GM19351 (cell line): ENCODE data around the gene CAMSAP2.

ENCODE experiments used
- ATAC-seq: cut with Tn5 transposase; IDR thresholded peaks from one replicate; pipeline ENCODE4 v1.9.1; 2021; ENCODE audit warnings: mild to moderate bottlenecking, moderate library complexity; ENCODE audit not compliant: unreplicated experiment

CAMSAP2 gene

DNA sequence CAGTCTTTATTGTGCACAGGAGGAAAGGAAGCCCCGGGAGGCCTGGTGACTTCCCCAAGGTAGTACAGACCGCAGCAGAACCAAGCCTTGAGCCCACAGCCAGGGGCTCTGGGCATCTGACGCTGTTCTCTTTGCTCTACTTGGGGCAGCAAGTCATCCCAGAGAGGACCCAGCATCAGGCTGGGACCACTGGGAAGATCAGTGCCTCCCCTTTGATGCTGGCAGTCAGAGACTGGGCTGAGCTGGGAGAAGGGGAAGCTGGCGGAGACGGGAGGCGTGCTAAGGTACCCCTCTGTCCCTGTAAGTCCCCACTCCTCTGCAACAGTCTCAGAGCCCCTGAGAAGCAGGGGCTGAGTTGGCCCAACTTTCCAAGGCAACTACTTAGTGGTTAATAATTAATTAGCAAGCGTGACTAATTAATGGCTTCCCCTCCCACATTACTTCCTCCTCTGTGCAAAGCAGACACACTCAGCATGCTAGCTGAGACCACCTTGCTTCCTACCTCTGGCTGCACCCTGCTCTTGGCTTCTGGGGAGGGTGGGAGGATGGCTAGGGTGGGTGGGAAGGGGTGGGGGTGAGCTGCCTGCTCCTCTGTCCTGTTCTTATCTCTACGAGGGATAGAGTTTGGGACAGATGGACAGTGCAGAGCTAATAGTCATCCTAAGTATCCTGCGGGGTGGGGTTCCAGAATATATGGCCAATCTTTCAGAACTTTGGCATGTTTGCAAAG, 157.3 kb downstream of the CAMSAP2 start:
- no peak for ATAC-seq

DNA sequence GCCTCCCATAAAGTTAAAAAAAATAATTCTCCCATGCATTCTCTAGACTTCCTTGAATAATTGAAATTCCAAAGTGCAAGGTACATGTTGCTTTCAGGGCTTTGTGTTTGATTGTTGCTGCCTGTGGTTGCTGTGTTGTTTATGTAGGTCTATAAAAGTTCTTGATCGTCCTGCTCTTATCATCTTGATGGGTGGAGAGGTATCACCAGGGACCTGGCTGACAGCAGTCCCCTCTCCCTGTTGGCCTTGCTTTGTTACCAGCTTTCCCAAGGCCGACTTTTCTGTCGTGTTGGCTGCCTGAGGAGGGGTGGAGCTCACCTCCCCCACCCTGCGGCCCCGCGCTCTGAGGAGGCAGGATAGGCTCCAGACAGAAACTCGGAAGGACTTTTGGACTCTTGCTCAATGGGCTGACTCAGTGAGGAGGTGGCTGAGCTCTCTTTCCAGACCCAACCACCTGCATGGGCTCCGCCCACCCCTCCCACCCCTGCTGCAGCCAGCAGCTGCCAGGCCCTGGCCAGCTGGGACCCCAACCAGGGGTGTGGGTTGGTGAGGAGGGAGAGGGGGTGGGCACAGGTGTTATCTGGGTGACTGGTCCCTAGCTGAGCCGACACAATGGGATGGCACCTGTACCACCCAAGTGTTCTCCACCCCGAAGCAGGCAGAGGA, 158.0 kb downstream of the CAMSAP2 start:
- ATAC-seq = no peak

DNA sequence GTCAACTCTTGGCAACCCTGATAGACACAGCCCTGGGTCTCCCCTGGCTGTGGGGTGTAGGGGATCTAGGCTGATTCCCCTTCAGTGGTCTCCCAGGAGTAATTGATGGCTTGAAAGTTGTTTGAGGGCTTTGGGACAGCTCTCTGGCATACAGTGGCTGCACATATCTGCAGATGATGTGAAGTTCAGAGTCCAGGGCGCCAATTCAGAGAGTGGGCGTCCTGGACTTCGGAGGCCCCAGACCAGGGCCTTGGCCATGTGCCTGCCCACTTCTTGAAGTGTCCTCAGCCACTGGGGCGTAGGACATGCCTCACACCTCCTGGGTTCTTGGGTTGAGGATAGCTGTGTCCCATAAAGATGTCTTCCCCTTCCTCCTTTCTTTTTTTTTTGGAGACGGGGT, 158.6 kb downstream of the CAMSAP2 start:
- ATAC-seq = no peak

DNA sequence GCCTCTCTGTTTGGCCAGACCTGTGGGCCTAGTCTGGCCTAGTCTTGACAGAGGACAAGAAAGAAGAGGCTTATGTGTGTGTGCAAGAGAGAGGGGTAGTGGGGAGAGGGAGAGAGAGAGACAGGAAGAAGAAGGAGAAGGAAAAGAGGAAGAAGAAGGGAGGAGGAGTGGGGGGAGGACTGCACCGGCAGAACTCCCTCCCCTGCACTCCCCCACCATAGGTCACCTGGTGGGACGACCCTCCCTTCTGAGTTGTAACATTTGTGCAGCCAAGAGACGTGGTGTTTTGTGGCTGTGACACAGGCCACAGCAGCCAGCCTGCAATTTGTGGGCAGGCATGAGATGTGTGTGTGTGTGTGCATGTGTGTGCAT, 160.3 kb downstream of the CAMSAP2 start:
- no peak for ATAC-seq

DNA sequence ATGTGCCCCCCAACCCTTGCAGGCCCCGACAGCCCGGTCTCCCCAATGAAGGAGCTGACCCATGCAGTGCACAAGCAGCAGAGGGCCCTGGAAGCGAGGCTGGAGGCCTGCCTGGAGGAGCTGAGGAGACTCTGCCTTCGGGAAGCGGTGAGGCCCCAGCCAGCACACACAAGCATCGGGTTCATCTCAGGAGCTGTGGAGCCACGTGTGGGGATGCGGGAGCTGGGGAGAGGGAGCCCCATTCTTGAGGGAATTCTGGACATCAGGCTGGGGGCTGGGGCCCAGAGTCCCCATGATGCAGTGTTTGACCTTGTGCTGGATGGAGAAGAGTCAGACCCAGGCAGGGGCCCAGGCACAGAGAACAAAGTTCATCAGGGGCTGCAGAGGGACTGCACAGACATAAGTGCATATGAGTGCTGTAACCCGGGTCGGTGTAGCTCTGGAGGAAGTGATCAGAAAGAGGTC, 160.8 kb downstream of the CAMSAP2 start:
- ATAC-seq = no peak

DNA sequence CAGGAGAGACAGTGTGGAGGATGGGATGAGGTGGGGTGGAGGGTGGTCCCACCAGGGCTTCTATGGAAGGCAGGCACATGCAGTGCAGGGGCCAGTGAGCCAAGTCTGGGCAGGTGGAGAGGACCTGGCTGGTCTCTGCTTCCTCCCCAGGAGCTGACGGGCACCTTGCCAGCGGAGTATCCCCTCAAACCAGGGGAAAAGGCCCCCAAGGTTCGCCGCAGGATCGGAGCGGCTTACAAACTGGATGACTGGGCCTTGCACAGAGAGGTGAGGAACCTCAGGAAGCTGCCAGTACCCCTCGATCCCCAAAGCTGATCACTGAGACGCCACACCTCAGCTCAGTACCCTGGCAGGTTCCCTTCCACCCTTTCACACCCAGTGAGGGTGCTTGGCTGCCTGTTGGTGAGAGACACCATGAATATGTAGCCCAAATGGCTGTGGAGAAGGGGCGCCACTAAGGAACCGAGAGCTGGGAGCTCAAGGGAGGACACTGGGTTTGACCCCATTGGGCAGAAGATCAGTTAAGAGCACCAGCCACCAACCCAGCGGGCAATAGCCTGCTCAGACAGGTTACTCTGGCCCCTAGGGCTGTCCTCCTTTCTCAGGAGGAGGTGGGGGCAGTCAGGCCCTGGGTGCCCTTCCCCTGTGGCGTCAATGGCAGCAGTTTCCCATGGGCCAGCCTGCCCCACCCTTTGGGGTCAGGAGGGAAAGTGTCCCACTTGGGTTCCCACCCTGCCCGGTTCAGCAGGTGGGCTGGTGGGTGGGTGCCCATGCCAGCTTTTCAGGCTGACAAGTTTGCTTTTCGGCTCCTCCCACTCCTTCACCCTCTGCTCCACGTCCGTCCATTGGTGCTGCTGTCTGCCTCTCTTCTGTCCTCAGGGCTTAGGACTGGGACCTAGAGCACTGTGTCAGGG, 161.5 kb downstream of the CAMSAP2 start:
- ATAC-seq = no peak

DNA sequence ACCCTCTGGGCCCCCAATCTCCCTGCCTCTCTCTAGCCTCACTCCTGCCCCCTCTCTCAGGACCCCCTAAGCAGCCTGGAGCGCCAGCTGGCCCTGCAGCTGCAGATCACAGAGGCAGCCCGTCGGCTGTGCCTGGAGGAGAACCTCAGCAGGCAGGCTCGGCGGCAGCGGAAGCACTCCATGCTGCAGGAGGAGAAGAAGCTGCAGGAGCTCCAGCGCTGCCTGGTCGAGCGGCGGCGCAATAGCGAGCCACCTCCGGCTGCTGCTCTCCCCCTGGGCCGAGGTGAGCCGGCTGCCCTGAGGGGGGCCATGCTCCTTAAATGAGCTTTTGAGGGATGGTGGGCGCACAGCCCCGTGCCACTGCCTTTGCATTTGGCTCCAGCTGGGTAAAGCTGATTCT, 162.2 kb downstream of the CAMSAP2 start:
- no peak for ATAC-seq

DNA sequence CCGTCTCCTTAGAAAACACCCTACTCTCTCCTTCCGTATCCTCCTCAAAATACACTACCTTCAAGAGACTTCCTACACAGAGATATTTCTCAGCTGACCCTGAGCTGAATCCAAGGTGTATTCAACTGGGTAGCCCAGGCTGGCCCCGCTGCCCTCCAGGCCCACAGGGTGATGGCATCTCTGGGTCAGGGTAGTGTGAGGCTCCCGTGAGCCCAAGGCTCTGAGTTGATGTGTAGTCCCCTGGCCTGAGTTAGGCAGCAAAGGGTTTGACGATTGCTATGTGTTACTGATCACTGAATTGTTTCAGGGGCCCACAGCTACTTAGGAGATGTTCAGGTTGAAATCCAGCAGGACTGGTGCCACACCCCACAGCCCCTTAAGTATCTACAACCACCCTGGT, 162.7 kb downstream of the CAMSAP2 start:
- no peak for ATAC-seq

DNA sequence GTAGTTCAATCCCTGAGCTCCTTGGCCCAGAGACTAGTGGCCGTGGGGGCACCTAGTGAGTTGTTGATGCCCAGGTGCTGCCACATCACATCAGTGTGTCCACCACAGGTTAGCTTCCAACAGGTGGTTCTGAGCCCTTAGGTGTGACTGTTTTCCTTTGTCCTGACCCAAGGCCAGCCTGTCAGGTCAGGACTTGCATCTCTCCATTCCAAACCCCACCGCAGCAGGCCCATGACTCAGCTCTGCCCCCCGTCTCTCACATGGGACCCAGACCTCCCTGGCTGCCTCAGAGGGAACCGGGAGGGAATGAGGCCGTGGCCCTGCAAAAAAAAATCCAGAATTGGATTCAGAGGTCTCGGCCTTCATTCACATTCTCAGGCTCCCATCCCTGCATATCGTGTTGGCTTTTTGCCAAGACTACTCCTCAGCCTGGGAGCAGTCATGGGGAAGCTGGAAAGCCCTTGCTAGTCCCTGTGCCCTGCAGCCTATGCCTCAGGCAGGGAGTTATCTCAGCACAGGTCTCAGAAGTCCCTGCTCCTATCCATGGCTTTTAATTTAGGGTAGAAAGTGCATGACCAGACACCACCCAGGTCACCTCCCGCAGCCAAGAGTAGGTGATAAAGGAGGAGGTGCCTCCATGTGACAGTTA, 163.2 kb downstream of the CAMSAP2 start:
- ATAC-seq = no peak

DNA sequence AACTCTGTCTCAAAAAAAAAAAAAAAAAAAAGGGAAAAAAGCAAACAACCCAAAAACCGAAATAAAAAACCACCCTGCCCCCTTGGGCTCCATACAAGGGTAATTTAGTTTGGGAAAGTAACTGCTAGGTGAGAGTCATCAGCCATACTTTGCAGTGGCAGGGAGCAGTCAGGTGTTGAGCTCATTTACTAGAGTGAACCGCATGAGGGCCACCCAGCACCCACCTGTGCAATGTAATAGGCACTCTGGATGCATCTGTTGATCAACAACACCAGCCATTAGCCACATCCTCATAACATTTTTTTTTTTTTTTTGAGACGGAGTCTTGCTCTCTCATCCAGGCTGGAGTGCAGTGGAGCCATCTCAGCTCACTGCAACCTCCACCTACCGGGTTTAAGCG, 165.1 kb downstream of the CAMSAP2 start:
- ATAC-seq = no peak

DNA sequence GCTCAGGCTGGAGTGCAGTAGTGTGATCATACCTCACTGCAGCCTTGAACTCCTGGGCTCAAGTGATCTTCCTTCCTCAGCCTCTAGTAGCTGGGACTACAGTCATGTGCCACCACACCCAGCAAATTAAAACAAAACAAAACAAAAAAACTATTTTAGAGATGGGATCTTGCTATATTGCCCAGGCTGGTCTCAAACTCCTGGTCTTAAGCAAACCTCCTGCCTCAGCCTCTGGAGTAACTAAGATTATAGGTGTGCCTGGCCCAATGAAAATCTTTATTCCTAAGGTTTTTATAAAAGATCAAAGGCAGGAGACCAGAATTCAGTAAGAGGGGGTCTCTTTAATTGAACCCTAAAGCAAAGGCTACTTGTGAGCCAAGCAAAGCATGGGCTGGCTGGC, 166.1 kb downstream of the CAMSAP2 start:
- no peak for ATAC-seq

DNA sequence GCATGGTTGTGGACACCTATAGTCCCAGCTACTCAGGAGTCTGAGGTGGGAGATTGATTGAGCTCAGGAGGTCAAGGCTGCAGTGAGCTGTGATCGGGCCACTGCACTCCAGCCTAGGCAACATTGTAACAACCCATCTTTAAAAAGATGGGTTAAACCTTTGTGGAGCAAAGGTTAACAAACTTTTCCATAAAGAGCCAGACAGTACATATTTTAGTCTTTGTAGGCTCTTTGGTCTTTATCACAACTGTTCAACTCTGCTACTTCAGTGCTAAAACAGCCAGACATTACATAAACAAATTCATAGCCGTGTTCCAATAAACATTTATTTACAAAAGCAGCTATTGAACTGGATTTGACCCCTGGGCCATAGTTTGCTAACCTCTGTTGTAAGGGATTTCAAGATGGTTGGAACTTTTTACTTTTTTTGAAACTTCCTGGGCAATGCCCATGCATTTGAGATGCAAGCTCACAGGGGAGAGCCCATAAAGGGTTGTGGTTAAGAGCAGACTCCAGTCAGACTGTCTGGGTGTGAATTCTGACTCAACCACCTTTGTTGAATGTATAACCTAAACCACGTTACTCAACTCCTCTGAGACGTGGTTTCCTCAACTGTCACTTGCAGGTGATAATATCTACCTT, 166.8 kb downstream of the CAMSAP2 start:
- ATAC-seq = peak; percentile 52

DNA sequence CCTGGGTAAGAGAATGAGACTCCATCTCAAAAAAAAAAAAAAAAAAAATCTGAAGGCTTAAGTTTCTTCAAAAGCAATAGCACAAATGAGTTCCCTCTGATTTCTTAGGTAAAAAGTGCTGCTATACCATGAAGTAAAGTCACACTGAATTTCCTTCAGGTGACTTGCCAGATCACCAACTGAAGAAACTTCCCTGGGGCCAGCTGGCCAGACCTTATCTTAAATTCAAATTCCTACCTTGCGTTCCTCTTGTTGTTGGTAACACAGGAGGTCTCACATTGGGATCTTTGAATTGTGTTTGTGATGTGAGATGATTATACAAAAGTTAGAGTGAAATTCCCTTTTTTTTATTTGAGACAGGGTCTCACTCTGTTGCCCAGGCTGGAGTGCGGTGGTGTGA, 167.8 kb downstream of the CAMSAP2 start:
- ATAC-seq = no peak

DNA sequence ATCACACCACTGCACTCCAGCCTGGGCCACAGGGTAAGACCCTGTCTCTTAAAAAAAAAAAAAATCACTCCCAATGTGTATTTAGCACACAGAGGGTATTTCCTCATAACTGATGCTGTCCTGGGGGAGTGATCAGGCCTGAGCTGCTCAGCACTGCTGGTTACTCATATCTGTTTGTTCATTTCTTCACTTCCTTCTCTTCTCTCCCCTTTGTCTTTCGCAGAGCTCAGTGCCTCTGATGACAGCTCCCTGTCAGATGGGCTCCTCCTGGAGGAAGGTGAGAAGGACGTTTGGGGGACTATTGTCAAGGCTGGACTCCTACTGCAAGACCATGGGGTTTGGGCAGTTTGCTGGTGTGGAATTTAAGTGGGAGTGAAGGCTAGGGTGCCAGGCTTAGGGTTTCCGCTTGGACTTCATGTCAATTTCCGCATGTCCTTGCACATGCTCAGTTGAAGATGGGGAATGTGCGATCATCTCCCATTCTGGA, 169.0 kb downstream of the CAMSAP2 start:
- ATAC-seq = peak; percentile 79

DNA sequence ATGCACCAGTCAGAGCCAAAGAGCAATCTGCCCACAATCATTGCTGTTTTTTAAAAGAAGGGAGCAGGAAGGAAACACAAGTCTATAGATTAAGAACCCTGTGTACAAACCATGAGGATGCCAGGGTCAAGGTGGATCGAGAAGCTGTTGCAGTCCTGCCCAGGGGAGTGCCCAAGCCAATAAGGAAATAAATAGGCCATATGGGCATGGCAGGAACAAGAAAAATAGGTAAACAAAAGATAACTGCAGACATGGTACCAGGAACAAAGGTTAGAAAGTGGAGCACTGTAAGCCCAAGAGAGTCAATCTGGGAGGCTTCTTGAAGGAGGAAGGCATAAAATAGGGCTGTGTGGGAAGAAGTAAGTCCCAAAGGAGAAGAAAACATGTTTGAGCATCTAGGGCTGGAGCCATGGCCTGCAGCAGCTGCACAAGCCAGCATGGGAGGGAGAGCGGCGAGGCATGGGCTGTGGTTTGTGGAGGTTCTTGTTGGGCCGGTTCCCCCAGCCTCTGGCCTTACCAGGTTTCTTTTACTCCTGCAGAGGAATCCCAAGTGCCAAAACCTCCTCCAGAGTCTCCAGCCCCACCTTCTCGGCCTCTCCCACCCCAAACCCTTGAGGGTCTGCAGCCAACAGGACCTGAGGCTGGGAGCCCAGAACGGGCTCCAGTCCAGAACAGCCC, 169.6 kb downstream of the CAMSAP2 start:
- no peak for ATAC-seq

DNA sequence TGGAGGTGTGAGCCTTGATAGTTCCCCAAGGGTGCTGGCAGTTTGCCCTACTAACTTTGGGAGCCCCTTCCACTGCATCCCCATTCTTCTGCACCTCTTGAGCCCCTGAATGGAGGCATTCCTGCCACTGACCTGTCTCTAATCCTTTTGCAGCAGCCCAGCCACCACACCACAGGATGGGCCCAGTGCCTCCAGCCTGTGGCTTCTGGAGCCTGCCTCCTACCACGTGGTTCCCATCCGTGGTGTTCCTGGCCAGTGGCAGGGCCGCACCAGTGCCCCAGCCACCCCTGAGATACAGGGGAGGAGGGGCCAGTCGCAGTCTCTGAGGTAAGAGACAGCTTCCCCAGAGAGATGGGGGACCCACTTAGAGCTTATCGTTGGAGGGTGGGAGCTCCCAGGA, 170.4 kb downstream of the CAMSAP2 start:
- no peak for ATAC-seq

DNA sequence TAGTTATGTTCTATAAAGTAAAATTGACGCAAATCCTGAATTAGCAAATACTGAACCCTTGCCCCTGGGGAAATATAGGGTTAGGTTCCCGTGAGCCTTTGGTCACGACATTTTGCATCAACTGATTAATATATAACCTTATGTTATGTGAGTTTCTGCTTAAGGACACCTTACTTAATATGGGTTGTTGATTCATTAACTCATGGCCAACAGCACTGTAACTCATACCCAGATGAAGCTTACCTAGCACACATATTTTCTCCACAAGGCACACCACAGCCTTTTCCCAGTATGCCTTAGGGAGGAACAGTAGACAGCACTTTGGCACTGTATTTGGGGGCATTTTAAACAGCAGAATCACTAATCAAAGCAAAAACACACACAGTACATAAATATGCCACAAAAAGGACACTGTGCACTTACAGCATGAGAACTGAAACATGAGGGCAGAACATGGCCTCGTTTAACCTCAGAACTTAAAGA, 171.1 kb downstream of the CAMSAP2 start:
- no peak for ATAC-seq
